Neutrophil (primary cell): ENCODE results near the gene LRP10.
A peak's percentile ranks its signal among the peaks of the same experiment; 100 is the strongest.
"Not testable (repeated sequence)": the region's sequence is repeated elsewhere in the genome, so short reads cannot be mapped to it uniquely, and the experiment has no call there.

Experiments used
- H3K27ac ChIP-seq: fragments of 200-600 bp; sonication (generic); 2 replicates; pipeline ENCODE4 v1.5.1; 2016; ENCODE audit warnings: mild to moderate bottlenecking, moderate library complexity
- H3K27me3 ChIP-seq: fragments of 200-600 bp; sonication (generic); 2 replicates; pipeline ENCODE4 v1.6.0; 2016; ENCODE audit warnings: mild to moderate bottlenecking
- H3K36me3 ChIP-seq: fragments of 200-600 bp; sonication (generic); 2 replicates; pipeline ENCODE4 v1.5.1; 2017
- H3K4me1 ChIP-seq, 2 experiments: fragments of 200-600 bp in 1 of 2; sonication (generic) in 1 of 2; 1 replicate in 1 of 2; 2 replicates in 1 of 2; pipeline versions ENCODE4 v1.5.1 to v1.6.1; 2013 to 2016; ENCODE audit warnings: low read depth in 1 of 2, low read length in 1 of 2, mild to moderate bottlenecking in 1 of 2, moderate library complexity in 1 of 2; ENCODE audit not compliant: control insufficient read depth in 1 of 2, insufficient read depth in 1 of 2
- H3K4me3 ChIP-seq, 2 experiments: fragments of 200-600 bp in 1 of 2; sonication (generic) in 1 of 2; 1 replicate in 1 of 2; 2 replicates in 1 of 2; pipeline ENCODE4 v1.5.1; 2013 to 2016; ENCODE audit warnings: low read depth in 1 of 2, low read length in 1 of 2, mild to moderate bottlenecking in 1 of 2, moderate library complexity in 1 of 2
- H3K9me3 ChIP-seq: fragments of 200-600 bp; sonication (generic); 2 replicates; pipeline ENCODE4 v1.5.1; 2016
- CTCF ChIP-seq: fragments of 200-600 bp; sonication (generic); IDR thresholded peaks from 2 replicates; pipeline ENCODE4 v1.5.1; 2016; ENCODE audit warnings: antibody characterized with exemption

The LRP10 gene

GRCh38 chr14:22850944-22851764 lies 20.4 kb upstream of the LRP10 start:
- Histone ChIP-seq H3K4me3 (no peak overlapping the region), H3K27ac (peak overlapping the region; percentile 13)

DNA sequence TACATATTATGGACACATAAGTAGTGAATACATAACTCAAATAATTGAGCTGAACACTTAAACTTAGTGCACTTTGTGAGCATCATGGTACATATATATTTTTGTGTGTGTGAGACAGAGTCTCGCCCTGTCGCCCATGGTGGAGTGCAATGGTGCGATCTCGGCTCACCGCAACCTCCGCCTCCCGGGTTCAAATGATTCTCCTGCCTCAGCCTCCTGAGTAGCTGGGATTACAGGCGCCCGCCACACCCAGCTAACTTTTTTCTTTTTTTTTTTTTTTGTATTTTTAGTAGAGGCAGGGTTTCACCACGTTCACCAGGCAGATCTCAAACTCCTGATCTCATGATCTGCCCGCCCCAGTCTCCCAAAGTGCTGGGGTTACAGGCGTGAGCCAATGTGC lies 19.4 kb upstream of the LRP10 start:
- not testable (repeated sequence) for H3K27ac ChIP-seq, H3K9me3 ChIP-seq, H3K4me3 ChIP-seq, H3K36me3 ChIP-seq
- H3K4me1 ChIP-seq, result peaks cover 17 to 30% of the 10 kb centered on the region in 2 experiments
- peaks cover 19% of the 10 kb centered on the region for H3K27me3 ChIP-seq

More at GRCh38 chr14:22850944-22851764, 20.4 kb upstream of the LRP10 start:
- Histone ChIP-seq H3K36me3 (no peaks in the 10 kb centered on the region), H3K9me3 (no peaks in the 10 kb centered on the region), H3K27me3 (peaks cover 19% of the 10 kb centered on the region), H3K4me1 (peaks cover 17 to 30% of the 10 kb centered on the region in 2 experiments)
- no peak for TF ChIP-seq CTCF

DNA sequence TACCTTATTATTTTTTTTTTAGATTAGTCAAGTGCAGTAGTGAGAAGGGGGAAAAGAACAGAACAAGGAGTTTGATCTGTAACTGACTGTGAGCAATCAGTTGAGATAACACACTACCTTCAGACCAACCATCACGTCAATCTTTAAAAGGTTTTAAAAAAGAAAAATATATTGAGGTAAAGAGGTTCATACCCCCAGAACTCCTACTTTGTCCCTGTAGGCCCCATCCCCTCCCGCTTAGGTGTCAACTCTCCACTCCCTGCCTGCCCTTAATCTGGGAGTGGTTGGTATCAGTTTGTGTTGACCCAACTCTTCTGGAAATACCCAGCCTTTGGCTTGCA lies 19.0 kb upstream of the LRP10 start:
- peaks cover 17 to 29% of the 10 kb centered on the region in 2 experiments for H3K4me1 ChIP-seq
- TF ChIP-seq CTCF, result no peak

GRCh38 chr14:22852940-22853767 lies 18.4 kb upstream of the LRP10 start:
- Histone ChIP-seq H3K27me3 (peaks cover 12% of the 10 kb centered on the region), H3K4me1 (peaks cover 14 to 23% of the 10 kb centered on the region in 2 experiments), H3K36me3 (no peaks in the 10 kb centered on the region), H3K9me3 (no peaks in the 10 kb centered on the region), H3K27ac (peak overlapping the region; percentile 78), H3K4me3 (peak overlapping the region; percentile 67 to 70)
- TF ChIP-seq CTCF, result peak; percentile 95

More for the DNA sequence above, 19.0 kb upstream of the LRP10 start:
- Histone ChIP-seq H3K27me3 (peaks cover 17% of the 10 kb centered on the region), H3K9me3 (no peaks in the 10 kb centered on the region), H3K36me3 (no peaks in the 10 kb centered on the region), H3K4me3 (no peak overlapping the region), H3K27ac (no peak overlapping the region)

GRCh38 chr14:22854296-22854695 lies 17.2 kb upstream of the LRP10 start:
- H3K27ac ChIP-seq, H3K36me3 ChIP-seq, H3K9me3 ChIP-seq, H3K4me3 ChIP-seq, H3K27me3 ChIP-seq: not testable (repeated sequence)
- H3K4me1 ChIP-seq, result peaks cover 13 to 23% of the 10 kb centered on the region in 2 experiments

DNA sequence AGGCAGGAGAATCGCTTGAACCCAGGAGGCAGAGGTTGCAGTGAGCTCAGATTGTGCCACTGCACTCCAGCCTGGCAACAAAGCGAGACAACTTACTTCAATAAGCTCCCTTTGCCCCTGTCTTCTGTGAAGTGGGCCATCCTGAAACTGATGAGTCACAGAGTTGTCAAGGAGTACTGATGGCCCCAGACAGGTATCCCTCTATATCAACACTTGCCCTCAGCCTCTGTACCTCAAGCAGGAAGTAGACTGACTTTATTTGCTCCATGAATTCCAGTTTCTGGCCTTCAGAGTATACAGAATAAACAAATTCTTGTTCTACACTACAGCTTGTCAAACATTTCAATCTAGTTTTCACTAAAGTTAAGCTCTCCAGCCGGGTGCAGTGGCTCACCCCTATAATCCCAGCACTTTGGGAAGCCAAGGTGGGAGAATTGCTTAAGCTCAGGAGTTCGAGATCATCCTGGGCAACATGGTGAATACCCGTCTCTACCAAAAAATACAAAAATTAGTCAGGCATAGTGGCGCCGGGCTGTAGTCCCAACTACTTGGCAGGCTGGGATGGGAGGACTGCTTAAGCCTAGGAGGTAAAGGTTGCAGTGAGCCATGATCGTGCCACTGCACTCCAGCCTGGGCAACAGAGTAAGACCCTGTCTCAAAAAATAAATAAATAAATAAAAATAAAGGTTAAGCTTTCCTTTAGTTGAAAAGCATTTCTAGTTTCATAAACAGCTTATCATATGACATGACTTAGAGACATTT lies 16.4 kb upstream of the LRP10 start:
- Histone ChIP-seq H3K36me3 (no peaks in the 10 kb centered on the region), H3K27ac (no peak overlapping the region)
- TF ChIP-seq CTCF, result no peak

More for the DNA sequence above, 16.4 kb upstream of the LRP10 start:
- H3K4me3 ChIP-seq, result no peak overlapping the region
- H3K9me3 ChIP-seq, result no peaks in the 10 kb centered on the region
- no peaks in the 10 kb centered on the region for H3K27me3 ChIP-seq
- peaks cover 13 to 23% of the 10 kb centered on the region in 2 experiments for H3K4me1 ChIP-seq
